ENCODE results near the gene PKN1.

PKN1 gene

GRCh38 chr19:14441041-14441938 is 8.2 kb downstream of the PKN1 start:
- TF ChIP-seq, protein P1, sequence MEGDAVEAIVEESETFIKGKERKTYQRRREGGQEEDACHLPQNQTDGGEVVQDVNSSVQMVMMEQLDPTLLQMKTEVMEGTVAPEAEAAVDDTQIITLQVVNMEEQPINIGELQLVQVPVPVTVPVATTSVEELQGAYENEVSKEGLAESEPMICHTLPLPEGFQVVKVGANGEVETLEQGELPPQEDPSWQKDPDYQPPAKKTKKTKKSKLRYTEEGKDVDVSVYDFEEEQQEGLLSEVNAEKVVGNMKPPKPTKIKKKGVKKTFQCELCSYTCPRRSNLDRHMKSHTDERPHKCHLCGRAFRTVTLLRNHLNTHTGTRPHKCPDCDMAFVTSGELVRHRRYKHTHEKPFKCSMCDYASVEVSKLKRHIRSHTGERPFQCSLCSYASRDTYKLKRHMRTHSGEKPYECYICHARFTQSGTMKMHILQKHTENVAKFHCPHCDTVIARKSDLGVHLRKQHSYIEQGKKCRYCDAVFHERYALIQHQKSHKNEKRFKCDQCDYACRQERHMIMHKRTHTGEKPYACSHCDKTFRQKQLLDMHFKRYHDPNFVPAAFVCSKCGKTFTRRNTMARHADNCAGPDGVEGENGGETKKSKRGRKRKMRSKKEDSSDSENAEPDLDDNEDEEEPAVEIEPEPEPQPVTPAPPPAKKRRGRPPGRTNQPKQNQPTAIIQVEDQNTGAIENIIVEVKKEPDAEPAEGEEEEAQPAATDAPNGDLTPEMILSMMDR (IDR thresholded peaks at IDR 0.05; ENCODE audit: low read length, missing control alignments): no peak
- no peak overlapping the region for H3K4me3 ChIP-seq (replicated peaks; ENCODE audit: low read depth, low read length)
- no peak for DNase-seq (ENCODE audit: low read depth)

DNA sequence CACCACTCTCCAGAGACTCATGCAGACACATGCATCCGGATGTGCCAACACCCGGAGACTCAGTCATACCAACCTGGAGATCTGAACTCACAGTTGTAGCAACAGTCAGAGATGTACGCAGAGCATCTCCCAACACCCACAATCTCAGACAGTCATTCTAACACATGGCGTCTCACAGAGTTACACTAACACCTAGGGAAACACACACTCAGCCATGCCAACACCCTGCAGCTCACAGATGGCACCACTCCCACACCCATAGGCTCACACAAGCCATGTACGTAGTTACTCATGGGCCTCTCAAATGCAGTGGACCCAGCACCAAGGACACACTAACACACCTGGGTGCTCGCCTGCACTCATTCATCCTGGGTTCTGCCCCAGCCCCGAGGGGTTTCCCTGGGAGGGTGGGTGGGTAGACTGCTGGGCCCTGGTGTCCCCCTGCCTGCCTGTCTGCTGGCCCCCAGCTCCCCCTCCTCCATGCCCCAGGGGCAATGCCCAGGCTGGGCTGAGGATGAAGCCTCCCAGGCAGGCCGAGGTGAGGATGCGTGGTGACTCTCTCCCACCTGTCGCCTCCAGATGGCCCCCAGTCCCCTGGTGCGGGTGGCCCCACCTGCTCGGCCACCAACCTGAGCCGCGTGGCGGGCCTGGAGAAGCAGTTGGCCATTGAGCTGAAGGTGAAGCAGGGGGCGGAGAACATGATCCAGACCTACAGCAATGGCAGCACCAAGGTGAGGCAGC is 10.0 kb downstream of the PKN1 start:
- TF ChIP-seq, protein P1 (IDR thresholded peaks at IDR 0.05; ENCODE audit: low read length, missing control alignments): no peak
- no peak overlapping the region for H3K4me3 ChIP-seq (replicated peaks; ENCODE audit: low read depth, low read length)
- DNase-seq (ENCODE audit: low read depth): no peak

- TF ChIP-seq, protein P1 (IDR thresholded peaks at IDR 0.05; ENCODE audit: low read length, missing control alignments): no peak
- H3K4me3 ChIP-seq (replicated peaks; ENCODE audit: low read depth, low read length): no peak overlapping the region
- DNase-seq (ENCODE audit: low read depth): no peak
These were observed 10.6 kb downstream of the PKN1 start for GRCh38 chr19:14443632-14444216.

DNA sequence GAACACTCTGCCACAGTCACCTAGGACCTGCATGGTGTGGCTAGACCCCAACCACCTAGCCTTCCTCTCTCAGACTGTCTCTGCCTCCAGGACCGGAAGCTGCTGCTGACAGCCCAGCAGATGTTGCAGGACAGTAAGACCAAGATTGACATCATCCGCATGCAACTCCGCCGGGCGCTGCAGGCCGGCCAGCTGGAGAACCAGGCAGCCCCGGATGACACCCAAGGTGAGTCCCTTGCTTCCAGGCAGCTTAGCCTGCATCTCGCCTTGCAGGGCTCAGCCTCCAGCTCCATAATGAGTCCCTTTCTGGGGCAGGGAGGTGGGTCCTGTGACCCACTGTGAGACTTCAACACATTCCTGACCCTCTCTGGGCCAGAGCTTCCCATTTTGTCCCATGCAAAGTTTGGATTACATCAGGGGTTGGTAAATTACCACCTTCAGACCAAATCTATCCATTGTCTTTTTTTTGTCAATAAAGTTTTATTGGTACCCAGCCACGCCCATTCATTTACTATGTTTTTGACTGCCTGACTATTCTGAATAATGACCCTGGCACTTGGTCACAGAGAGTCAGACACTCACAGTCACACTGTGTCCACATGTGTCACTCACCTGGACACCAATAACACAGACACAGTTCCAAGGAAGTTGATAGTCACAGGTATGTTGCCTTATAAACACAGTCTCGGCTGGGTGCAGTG is 13.4 kb downstream of the PKN1 start:
- DNase-seq (ENCODE audit: low read depth): no peak
- TF ChIP-seq, protein P1 (IDR thresholded peaks at IDR 0.05; ENCODE audit: low read length, missing control alignments): no peak
- no peak overlapping the region for H3K4me3 ChIP-seq (replicated peaks; ENCODE audit: low read depth, low read length)

GRCh38 chr19:14449321-14449720 is 16.2 kb downstream of the PKN1 start:
- no peak for DNase-seq (ENCODE audit: low read depth)
- TF ChIP-seq, protein P1 (IDR thresholded peaks at IDR 0.05; ENCODE audit: low read length, missing control alignments): no peak
- H3K4me3 ChIP-seq (replicated peaks; ENCODE audit: low read depth, low read length): no peak overlapping the region

GRCh38 chr19:14450168-14450874 is 17.2 kb downstream of the PKN1 start:
- H3K4me3 ChIP-seq (replicated peaks; ENCODE audit: low read depth, low read length): no peak overlapping the region
- DNase-seq (ENCODE audit: low read depth): peak; percentile 28
- TF ChIP-seq, protein P1 (IDR thresholded peaks at IDR 0.05; ENCODE audit: low read length, missing control alignments): no peak
